NCI-H460 (cell line): ENCODE data around the gene F7. TPM values are rescaled to one million over a fixed set of nuclear protein-coding genes. Genes with fewer than 3 reads are reported as not detected.

ENCODE experiments used
- DNase-seq: peaks from one replicate; pipeline ENCODE4 v3.0.0-alpha.2; 2016; ENCODE audit warnings: low read depth; ENCODE audit errors: extremely low read depth
- total RNA-seq: library from RNA; depleted of rRNA; stranded (reverse); fragments of >200 nt; shearing (Covaris generic); gene quantifications from 2 replicates; pipeline ENCODE4 v1.2.3, GENCODE V29; 2014

F7 gene
- total RNA-seq, 1 experiment from 2014 or later: 0.07 TPM

DNA sequence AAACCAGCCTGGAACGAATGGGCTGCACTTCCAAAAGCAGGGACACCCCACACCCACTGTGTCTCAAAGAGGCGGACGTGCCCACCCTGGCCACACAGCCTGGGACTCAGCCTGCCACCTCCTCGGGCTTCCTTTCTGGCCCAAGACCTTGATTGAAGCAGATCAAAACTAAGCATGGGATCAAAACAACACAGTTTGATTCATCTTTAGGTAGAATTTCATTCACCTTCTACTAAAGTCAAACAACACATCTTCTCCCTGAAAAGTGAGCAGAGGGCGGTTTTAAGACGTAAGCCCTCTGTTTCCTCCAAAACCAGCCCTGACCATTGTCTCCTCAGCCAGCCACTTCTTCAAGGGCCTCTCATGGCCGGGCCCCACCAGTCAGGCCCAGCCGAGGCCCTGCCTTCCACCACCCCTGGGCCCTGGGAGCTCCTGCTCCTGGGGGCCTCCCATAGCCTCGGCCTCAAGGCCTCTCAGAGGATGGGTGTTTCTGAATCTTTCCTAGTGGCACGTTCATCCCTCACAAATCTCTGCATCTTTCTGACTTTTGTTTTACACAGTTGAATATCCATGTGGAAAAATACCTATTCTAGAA lies 10.7 kb downstream of the F7 start:
- DNase-seq: no peak

DNA sequence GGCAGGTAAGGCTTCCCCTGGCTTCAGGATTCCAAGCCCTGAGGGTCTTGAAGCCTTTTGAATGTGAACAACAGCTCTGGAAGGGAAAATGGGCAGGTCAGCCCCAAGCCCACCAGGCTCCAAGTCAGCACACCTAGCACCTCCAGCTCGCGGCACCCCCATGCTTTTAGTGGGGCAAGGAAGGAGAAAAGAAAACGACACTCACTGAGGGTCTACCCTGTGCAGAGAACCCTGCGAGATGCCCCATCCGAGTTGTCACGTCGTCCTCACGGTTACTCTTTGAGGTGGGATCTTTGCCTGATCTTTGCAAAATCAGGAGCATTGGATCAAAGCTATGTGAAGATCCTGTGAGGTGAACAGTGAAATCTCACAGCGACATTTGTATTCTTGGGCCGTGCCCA lies 11.3 kb downstream of the F7 start:
- DNase-seq: no peak

DNA sequence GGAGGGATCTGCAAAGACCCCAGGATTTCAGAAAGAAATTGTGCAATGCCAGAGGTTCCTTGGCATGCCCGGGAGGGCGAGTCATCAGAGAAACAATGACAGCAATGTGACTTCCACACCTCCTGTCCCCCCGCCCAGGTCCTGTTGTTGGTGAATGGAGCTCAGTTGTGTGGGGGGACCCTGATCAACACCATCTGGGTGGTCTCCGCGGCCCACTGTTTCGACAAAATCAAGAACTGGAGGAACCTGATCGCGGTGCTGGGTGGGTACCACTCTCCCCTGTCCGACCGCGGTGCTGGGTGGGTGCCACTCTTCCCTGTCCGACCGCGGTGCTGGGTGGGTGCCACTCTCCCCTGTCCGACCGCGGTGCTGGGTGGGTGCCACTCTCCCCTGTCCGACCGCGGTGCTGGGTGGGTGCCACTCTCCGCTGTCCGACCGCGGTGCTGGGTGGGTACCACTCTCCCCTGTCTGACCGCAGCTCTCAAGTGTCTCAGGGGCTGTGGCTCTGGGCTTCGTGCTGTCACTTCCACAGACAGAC lies 11.8 kb downstream of the F7 start:
- DNase-seq: no peak

DNA sequence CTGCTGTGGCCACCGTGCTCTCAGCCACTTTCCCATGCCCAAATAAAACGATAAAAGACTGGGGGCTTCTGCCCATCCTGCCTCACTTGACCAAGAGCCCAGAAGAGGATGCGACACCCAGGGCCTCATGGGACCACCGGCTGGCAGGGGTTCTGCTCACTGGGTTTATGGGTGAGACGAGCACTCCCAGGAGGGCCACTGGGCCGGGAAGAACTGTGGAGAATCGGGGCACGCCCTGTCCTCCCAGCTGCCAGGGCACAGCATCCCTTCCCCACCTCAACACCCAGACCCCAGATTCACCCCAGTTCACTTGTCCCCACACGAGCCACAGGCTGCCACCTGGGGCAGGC lies 12.3 kb downstream of the F7 start:
- no peak for DNase-seq

DNA sequence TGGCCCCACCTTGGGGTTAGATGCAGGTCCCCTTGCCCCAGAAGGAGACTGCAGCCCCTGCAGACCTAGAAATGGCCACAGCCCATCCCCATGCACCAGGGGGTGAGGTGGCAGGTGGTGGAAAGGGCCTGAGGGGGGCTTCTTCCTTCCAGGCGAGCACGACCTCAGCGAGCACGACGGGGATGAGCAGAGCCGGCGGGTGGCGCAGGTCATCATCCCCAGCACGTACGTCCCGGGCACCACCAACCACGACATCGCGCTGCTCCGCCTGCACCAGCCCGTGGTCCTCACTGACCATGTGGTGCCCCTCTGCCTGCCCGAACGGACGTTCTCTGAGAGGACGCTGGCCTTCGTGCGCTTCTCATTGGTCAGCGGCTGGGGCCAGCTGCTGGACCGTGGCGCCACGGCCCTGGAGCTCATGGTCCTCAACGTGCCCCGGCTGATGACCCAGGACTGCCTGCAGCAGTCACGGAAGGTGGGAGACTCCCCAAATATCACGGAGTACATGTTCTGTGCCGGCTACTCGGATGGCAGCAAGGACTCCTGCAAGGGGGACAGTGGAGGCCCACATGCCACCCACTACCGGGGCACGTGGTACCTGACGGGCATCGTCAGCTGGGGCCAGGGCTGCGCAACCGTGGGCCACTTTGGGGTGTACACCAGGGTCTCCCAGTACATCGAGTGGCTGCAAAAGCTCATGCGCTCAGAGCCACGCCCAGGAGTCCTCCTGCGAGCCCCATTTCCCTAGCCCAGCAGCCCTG lies 12.8 kb downstream of the F7 start:
- no peak for DNase-seq

DNA sequence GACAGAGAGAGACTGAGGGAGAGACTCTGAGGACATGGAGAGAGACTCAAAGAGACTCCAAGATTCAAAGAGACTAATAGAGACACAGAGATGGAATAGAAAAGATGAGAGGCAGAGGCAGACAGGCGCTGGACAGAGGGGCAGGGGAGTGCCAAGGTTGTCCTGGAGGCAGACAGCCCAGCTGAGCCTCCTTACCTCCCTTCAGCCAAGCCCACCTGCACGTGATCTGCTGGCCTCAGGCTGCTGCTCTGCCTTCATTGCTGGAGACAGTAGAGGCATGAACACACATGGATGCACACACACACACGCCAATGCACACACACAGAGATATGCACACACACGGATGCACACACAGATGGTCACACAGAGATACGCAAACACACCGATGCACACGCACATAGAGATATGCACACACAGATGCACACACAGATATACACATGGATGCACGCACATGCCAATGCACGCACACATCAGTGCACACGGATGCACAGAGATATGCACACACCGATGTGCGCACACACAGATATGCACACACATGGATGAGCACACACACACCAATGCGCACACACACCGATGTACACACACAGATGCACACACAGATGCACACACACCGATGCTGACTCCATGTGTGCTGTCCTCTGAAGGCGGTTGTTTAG lies 13.7 kb downstream of the F7 start:
- no peak for DNase-seq

DNA sequence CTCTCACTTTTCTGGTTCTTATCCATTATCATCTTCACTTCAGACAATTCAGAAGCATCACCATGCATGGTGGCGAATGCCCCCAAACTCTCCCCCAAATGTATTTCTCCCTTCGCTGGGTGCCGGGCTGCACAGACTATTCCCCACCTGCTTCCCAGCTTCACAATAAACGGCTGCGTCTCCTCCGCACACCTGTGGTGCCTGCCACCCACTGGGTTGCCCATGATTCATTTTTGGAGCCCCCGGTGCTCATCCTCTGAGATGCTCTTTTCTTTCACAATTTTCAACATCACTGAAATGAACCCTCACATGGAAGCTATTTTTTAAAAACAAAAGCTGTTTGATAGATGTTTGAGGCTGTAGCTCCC lies 14.2 kb downstream of the F7 start:
- DNase-seq: no peak

DNA sequence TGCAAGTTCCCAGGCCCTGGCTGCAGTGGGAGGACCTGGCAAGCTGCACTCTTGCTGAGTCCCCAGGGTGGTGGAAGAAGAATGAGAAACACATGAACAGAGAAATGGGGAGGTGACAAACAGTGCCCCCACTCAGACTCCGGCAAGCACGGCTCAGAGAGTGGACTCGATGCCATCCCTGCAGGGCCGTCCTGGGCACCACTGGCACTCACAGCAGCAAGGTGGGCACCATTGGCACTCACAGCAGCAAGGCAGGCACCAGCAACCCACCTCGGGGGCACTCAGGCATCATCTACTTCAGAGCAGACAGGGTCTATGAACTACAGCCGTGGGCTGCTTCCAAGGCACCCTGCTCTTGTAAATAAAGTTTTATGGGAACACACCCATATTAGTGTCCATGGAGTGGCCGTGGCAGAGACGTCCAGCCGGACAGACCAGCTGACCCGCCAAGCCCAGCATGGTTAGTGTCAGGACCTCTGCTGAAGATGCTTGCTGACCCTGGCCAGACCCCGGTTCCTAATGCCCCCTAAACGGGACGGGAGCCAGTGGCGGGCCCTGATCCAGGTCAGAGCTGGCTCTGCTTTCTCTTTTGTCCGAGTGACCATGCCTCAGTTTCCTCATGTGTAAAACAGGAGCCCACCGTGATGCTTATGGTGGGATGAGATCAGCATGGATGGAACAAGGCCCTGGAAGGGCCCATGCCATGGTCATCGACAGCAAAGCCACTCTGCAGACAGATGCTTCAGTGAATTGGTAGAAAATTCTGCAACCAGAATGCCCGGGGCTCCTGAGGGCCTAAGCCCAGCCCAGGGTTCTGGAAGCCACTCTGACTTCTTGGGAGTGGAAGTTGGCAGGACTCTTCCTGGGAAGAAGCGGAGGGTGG lies 14.9 kb downstream of the F7 start:
- no peak for DNase-seq

DNA sequence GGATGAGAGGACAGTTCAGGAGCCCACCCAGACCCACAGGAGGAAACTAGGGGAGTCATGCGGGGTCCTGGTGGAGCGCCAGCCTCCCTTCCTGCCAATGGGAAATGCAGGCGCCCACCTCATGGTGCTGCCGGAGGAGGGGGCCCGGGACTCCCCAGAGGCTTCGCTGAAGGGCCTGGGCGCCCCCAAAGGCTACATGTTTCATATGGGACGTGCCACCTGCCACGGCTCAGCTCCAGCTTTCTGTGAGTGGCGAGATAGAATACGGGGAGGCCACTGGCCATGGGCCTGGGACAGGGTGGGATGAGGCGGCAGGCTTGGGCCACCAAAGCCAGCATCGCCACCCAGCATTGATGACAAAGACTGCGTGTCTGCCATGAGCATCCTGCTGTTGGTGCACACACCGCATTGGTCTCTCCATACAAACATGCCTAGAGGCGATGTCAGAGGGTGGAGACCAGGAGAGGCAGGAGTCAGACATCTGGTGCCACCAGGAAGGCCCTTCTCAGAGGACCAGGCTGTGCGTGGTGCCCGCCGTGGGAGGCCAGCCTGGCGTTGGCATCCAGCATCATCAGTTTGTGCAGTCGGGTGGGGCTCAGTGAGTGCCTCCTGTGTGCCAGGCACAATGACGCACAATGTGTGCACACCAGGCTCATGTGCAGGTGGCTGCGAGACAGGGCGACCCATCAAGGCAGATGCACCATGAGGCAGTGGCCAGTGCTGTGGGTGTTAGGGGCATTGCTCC lies 15.8 kb downstream of the F7 start:
- DNase-seq: no peak

DNA sequence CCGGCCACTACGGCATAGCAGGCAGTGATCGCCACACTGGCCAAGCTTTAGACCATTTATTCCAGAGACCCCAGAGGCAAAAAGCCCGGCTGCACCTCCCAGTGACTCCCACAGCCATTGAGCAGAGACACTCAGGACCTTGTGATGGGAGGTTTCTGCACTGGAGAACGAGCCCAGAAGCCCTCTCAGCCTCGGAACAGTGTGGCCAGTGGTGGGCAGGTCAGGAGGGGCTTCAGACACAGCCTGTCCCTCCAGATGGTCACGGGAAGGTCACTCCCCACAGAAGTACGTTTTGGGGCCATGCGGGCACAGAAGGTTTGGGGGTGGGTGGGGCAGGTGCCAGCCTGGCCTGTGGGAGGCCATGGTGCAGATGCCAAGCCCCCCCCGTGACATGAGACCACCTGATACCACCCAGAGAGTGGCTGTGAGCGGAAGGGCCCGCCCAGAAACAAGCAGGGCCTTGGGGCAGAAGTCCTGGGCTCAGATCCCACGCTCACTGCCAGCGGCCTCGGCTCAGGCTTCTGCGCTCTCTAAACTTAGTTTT lies 16.4 kb downstream of the F7 start:
- DNase-seq: no peak

DNA sequence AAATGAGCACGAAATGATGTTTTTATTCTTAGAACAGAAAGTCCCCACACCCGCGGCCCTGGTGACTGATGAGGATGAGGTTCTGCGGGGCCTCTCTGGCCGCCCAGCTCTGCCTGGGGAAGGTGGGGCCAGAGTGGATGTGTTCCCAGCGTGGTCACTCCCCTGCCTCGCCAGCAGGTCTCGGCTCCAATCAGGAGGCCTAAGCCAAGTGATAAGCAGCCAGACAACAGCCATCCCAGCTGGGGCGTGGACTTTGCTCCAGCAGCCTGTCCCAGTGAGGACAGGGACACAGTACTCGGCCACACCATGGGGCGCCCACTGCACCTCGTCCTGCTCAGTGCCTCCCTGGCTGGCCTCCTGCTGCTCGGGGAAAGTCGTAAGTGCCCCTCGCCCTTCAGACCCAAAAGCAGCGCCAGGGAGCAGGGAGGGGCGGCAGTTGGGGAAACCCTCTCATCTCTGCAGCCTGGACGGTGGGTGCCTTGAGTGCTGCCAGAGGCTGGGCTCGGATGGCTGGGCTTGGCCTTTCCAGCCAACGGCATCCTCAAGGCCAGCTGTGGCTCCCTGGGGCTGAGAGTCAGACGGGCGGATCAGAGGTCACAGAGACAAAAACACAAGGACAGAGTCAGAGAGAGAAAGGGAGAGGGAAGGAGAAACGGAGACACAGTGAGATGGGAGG lies 17.1 kb downstream of the F7 start, which contains the start of gene F10:
TSS of gene F10 (plus strand) at position 250 of the 676 bp plus-strand sequence. CDS start at position 307, 57 bp downstream.
- DNase-seq: no peak

DNA sequence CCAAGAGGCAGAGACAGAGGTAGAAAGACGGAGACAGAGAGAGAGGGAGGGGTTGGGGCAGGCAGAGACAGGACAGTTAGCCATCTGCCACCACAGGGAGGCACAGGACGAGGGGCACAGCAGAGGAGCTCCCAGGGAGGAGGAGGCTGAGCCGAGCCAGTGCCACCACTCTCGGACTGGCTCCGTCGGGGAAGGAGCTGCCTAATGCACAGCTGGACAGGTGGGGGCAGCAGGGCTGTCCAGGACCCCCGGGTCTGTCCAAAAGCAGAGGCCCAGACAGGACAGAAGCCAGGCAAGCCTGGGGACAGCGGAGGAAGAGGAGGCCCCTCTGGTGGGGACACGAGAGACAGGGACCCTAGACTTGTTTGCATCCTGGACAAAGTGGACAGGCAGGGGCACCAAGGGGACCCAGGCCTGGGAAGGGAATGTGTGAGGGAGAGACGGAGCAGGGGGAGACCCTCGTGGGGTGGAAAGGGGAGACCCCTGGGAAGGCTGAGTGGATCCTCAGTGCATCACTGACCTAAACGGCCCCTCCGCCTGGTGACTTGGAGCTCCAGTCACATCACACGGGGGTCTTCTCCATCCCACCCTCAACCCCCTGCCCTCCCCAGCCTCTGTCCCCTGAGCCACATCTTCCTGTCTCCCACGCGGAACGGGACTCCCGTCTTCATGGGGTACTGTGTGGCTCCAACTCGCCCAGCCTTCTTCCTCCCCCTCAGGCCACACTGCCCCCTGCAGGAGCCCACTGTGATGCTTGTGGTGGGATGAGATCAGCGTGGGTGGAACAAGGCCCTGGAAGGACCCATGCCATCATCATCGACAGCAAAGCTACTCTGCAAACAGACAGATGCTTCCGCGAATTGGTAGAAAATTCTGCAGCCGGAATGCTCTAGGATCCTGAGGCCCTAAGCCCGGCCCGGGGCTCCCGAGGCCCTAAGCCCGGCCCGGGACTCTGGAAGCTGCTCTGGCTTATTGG lies 17.9 kb downstream of the F7 start:
- no peak for DNase-seq

DNA sequence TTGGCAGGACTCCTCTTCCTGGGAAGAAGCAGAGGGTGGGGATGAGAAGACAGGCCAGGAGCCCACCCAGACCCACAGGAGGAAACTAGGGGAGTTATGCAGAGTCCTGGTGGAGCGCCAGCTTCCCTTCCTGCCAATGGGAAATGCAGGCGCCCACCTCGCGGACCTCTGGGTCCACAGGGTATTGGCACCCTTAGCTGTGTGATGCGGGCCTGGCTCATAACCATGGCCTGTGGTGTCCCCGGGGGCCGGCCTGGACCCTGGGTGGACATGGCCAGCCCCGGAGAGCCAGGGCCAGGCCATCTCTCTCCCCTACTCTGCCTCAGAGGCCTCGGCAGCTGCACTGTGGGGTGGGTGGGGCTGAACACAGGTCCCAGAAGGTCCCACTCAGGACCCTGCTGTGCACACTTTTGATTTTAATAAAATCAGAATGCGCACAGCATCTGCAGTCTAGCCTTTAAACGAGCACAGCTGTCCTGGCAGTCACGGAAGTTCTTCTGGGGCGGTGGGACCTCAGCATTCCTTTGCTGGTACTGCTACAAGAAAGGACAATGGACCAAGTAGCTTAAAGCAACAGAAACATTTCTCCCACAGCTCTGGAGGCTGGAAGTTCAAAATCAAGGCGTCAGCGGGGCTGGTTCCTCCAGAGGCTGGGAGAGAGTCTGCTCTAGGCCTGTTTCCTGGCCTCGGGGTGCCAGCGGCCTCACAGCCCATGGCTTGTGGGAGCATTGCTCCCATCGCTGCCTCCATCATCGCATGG lies 18.8 kb downstream of the F7 start:
- no peak for DNase-seq

DNA sequence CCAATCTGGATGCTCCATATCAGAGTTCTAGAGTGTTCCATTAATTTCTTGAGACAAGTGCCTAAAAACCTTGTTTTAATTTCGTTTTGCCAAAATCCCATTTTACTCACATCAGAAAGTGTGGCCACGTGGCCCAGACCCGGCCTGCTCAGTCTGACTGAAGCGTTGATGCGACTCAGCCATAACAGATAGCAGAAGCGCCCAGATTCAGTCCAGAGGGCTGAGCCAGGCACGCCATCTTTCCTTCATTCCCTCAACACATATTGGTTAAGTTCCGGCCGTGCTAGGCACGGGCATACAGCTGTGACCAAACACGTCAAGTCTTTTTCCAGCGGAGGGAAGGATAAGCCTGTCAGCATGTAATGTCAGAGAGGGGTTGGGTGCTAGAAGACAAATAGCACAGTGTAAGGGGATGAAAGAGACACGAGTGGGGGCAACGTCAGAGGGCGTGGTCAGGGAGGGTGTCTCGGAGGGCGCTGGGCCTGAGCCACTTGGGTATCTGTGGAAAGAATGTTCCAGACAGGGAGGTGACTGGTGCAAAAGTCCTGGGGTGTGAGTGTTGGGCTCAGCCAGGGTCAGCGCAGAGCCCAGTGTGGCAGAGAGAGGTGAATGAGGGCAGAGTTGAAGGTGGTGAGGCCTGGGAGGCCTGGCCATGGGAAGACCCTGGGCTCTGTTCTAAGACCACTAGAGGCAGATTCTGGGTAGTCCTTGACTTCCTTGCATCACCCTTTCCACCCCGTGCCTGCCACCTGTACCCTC lies 20.1 kb downstream of the F7 start:
- no peak for DNase-seq

DNA sequence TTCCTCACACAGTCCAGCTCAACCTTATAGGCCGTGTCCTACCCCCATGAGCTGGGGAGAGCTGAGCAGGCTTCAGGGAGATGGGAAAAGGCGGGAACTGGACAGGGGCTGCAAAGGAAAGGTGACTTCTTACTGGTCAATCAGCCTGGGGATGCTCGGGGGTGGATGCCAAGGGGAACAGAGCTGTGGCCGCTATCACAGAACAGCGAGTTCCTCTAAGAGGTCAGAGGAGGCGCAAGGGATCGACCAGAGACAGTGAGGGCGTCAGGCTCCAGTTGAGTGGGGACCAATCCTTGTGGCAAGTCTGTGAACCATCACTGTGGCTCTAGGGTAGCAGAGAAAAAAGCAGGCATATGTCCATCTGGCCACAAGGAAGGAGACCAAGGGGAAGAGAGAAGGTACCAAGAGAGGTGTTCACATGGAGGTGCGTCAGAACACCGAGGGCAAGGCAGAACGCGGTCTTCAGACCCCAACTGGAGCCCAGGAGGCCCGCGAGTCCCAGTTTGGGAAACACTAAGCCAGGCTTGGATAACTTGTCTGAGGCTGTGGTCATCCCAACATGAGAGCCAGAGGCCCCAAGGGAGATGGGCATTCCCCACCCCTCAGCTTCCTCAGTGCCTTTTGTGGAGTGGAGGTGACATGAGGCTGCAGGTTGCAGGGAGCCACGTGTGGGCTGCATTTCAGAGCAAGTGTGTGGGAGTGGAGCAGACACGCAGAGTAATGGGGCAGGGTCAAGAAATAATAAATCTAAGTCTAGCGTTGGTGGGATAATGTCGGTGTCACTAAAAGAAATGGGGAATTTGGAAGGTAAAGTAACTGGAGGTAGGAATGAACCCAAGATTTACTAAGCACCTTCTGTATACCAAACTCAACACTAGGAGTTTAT lies 20.9 kb downstream of the F7 start:
- no peak for DNase-seq

DNA sequence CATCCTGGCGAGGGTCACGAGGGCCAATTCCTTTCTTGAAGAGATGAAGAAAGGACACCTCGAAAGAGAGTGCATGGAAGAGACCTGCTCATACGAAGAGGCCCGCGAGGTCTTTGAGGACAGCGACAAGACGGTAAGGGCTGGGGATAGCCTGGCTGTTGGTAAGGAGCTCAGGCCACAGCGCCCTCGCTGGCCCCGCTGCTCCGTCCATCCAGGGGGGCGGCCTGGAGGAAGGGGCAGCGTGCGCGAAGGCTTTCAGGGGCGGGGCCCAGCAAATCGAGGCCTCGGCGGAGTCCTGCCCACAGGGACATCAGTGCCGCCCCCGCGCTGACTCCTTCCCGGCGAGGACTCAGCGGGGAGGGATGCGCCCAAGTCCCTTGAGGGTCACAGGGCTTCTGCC lies 23.9 kb downstream of the F7 start:
- no peak for DNase-seq
